Bone marrow (tissue), 2 donors: ENCODE data around the gene TRAK1.

Source experiments
- DNase-seq, 2 donors: peaks; one replicate each; lab custom pipeline; 2025; lab: John Stamatoyannopoulos, UW

TRAK1 gene

DNA sequence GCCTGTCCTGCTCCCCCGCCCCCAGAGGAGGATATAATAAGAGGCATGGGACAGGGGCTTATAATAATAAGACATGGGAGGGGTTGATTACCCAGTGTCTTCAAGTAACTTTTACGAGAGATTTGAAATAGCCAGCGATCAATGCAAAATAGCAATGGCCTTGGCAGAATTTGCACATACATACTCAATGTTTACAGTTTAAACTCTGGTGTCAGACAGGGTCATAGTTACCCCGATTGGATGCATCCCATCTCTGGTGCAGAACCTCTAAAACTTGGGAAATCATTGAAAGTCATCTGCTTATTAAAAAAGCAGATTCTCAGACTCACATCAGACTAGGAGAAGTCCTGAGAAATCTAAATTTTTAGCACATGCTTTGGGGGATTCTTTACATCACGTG is 61.0 kb downstream of the TRAK1 start:
- no peak for DNase-seq

DNA sequence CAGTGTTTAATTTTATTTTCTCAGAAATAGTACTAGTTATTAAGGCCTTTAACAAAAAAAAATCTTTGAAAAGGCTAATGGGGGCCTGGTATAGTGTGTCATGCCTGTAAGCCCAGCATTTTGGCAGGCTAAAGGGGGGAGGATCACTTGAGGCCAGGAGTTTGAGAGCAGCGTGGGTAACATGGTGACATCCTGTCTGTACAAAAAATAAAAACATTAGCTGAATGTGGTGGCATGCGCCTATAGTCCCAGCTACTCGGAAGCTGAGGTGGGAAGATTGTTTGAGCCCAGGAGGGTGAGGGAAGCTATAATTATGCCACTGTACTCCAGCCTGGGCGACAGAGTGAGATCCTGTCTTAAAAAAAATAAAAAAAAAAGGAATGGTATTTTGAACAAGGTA is 61.9 kb downstream of the TRAK1 start:
- DNase-seq, result no peak

DNA sequence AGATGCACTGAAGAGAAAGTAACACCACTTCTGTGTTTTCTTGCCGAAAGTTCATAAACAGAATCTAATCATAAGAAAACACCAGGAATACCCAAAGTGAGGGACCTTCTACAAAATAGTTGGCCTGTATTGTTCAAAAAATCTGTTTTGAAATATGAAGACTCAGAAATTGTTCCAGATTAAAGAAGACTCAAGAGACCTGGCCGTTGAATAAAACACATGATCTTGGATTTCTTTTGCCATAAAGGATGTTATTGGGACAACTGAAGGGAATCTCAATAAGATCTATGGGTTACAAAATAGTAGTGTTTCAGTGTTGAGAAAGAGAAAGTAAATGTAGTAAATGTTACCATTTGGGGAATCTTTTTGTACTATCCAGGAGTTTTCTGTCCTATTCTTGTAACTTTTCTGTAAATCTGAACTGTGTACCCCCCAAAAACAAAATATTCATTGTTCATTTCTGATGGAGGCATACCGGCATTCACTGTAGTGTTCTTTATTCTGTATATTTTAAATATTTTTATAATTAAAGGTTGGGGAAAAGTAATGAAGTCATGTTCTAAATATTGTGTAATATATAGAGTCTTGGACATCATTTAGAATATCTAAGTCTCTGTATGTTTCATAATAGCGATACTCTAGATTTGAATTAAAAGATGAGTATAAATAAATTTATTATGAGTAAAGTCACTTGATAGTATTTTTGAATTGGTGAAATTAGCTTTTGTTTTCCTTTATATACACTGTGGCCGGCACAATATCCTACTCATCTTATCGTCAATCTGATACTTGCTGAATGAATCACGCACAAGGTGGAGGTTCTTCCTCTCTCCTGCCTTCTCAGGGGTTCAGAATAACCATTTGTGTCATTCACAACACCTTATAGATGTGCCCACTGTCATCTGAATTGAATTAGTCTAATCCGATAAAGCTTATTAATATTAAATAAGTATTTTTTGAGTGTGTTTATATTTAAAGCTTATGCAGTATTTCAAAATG is 66.7 kb downstream of the TRAK1 start:
- no peak for DNase-seq

DNA sequence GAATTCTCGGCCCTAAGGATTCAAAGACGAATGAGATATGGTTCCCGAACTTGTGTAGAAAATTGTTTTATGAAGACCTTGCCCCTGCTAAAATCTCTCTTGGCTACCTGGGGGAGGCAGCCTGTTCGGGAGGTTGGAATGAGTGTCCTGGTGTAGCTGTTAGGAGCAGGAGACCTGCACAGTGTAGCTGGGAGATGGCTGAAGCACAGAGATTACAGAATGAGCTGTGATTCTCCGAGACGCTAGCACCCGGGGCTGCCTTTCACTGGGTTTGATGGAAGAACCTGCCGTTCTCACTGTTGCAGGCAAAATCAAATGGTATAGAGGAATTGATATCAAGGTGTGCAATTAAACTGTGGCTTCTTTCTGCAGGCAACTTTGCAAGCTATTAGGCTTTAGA is 68.0 kb downstream of the TRAK1 start:
- no peak for DNase-seq

DNA sequence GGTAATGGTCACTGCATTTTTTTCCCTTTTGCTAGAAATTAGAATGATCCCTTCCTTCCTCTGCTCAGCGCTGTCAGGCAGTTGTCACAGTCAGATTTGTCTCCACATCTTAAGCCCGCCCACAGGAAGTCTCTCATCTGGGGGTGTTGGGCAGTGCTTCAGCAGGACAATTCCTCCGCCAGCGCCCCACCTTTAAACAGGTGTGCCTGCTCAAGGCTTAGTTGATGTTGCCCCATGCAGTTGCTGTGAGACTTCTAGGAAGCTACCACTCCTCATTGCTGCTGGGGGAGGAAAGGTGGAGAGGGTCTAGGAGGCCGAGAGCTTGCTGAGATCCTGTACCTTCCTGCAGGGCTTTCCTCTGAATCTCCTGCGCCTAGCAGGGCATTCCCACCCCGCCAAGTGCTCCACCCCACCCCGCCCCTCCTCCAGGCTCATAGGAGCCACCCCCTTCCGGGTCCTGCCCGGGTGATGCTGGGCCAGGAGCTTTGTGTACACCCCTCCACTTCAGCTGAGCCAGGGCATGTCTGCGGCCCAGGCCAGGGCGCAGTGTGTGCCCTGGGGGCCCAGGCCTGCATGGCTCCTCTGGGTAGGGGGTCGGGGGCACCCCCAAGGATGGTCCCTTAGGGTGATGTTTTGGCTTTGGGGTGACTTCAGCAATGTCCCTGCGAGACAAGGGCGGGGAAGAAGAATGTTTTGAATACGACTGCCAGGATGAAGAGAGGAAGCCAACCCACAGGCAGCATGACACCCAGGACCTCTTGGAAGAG is 68.7 kb downstream of the TRAK1 start:
- DNase-seq, result no peak

DNA sequence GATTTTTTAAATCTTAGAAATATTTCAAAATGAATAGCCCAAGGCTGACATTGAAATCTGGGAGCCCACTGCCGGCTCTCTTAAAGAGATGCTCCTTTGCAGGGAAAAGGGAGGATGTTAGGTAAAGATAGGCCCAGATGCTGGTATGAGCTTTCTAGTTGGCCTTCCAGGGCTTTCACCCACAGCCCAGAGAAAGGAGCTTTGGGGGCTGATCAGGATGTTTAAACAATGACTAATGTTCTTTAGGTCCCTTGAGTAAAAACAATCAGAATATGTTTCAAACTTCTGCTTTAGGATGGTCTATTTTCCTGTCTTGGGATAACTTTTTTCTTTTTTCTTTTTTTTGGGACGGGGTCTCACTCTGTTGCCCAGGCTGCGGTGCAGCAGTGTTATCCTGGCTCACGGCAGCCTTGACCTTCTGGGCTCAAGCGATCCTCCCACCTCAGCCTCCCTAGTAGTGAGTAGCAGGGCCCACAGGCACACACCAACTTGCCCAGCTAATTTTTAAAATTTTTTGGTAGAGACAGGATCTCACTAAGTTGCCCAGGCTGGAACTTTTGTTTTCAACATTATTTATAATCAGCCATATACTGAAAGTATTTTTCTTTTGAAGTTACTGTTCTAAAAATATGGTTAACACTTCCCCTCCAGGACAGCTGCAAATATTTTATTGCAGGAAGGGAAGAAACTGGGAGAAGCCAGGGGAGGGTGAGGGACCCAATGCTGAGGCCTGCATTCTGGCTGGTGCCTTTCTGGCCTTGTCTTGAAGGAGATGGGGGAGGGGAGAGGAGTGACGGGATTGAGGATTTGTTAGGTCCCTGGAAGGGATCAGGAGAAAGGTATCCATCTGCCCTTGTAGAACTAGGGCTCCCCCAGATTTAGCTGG is 70.1 kb downstream of the TRAK1 start:
- DNase-seq, result no peak

- DNase-seq, result no peak
Observed at GRCh38 chr3:42162462-42162861, 71.3 kb downstream of the TRAK1 start.

GRCh38 chr3:42163622-42164244 is 72.6 kb downstream of the TRAK1 start:
- no peak for DNase-seq

DNA sequence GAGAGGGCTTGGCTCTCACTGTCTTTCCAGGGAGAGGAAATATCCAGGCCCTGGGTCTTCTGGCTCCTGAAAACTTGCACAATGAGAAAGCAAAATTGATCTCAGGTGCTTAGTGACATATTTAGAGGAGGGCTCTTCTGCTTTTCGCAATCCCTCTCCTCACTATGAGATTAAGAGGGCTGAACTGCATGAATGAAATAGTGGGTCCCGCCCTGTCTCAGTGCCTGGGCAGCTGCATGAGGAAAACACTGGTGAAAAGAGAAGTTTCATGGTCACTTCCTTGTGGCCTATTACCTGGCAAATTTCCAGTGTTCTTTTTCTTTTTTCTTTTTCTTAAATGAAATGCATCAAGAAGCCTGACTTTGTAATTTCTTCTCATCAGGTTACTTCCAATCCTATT is 73.5 kb downstream of the TRAK1 start:
- no peak for DNase-seq

- DNase-seq, result no peak
Observed at GRCh38 chr3:42165211-42165610, 74.1 kb downstream of the TRAK1 start.

DNA sequence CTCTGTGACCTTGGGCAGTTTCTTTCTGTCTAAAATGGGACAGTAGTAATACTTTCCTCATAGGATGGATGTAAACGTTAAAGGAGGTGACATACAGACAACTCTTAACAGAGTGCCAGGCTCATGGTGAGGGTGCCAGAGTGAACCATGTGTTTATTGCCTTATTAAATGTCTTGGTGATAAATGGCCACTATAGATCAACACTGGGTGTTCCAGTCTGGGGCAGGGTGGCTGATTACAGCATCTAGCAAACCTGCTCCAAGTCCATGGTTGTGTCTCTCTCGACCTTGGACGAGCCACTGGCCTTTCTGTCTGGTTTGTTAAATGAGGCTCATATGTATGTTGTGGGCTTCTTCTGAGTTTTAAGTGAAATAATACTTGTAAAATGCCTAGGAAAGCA is 75.1 kb downstream of the TRAK1 start:
- no peak for DNase-seq

DNA sequence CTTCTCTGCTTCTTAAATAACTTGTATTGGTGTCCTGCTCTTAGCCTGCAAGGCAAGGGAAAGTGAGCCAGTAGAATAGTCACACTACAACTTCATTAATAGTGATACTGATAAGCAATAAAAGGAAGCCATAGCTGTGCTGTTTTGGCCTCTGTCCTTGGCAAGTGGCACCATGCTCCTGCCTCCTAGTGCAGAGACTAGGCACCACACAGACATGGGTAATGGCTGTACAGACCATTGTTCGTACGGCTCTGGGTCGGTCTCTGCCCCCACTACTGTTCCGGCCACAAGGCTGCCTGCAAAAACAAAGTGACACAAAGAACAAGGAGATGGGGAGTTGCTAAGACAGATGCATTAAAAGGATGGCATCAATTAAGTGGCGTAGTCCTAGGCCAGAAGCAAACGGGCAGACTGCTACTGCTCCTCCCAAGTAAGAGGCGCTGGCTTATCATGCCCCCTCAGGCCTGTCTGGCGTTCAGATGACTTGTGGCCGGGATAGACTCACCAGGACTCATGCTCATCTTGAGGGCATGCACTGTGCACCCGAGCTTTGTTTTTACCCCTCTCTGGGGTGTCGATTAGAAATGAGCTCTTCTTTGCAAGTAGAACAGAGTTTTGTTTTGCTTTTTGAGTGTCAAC is 75.6 kb downstream of the TRAK1 start:
- DNase-seq, result no peak

- DNase-seq, result no peak
Observed at GRCh38 chr3:42169579-42170120, 78.5 kb downstream of the TRAK1 start.

DNA sequence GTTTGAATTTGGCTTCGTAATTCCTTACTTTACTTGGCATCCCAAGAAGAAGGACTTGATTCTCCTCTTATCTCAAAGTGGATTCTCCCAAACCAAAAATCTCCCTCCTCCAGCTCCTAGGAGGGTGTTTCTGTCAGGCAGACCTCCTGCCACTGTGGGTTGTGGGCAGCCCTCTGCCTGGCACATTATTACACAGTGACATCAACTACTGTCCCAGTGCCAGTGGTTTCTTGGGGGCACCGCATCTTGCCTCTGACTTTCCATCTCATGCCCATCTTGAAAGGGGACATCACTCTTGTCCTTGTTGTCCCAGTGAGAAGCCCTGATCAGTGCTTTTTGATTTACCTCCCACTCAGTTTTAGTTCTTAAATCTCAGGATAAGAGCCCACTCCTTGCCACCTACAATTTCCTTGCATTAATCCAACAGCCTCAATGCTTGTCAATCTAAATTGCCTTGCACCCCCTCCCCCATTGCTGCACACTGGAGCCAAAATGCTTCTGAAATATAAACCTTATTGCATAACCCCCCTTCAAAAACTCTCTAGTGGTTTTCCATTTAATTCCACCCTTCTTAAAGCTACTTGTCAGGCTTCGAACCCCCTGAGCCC is 81.0 kb downstream of the TRAK1 start:
- no peak for DNase-seq

- no peak for DNase-seq
Observed at GRCh38 chr3:42173307-42173706, 82.2 kb downstream of the TRAK1 start.

GRCh38 chr3:42174679-42175385 is 83.7 kb downstream of the TRAK1 start:
- no peak for DNase-seq

DNA sequence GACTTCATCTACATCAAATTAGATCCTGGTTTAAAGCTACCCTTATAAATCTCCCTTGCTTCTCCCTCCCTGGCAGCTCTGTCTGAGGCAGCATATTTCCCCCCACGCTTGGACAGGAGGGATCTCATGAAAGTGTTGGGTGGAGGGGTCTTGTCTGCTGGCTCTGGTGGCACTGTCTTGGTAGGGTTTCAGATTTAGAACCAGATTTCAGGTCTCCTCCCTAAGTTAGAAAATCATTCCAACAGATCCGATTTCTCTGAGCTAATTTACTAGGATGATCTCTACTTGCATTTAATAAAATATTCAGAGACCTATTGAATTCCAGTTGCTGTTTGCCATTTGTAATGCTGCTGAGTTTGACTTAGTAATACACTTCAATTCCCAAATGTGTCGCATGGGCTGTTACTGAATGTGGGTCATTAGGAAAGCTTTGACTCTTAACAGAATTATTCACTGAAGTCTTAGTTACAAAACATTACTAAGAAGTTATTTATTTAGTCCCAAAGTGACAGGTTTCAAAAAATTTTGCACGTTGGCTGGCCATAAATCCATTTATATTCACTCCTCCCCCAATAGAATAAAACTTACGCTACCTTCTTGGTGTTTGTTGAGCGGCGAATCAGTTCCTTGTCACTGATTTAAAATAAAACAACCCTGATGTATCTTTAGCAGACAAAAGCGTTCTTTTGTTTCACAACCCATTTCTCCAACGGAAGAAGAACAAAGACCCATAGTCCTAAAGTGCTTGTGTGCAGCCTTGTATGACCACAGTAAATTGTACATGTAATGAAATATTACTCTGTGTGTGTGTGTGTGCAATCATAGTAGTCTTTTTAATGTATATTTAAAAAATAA is 84.5 kb downstream of the TRAK1 start:
- DNase-seq, result no peak

- DNase-seq, result no peak
Observed at GRCh38 chr3:42176242-42177034, 85.3 kb downstream of the TRAK1 start.
